Measurements from ENCODE around the gene DDX52. TPM values are rescaled to one million over a fixed set of nuclear protein-coding genes. Genes with fewer than 3 reads are reported as not detected.

The DDX52 gene
- total and polyA plus RNA-seq, 9 of the 15 experiments (the other 6 are each of a cell fraction or from before 2014, with no cell fraction given) = 19.1 to 50.5 (median 34.8) TPM

DNA sequence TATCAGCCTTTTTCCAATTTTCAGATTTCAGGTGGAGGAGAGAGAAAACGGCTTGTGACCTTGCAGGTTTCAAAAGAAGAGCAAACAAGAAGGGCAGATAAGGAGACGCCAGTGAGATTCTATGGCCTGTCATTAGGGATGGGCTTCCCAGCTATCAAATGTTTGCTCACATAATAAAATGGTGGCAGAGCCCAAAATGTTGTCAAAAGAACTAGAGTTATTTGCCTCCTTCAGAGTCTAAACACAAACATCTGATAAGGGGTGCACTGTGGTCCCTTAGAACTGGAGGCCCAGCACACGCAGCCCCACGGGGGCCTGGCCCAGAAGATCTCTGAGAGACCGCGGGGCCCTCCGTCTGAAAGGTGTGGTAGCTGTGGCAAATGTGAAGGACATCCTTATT lies 46.1 kb upstream of the DDX52 start:
- Histone ChIP-seq H4K20me1 (replicated peaks; ENCODE audit: control insufficient read depth, insufficient read depth, low read length) (no peaks in the 10 kb centered on the region), H3K4me1 (replicated peaks in 1 of 2; ENCODE audit: control insufficient read depth in 2 of 2, insufficient read depth in 2 of 2, low read length in 2 of 2) (no peaks in the 10 kb centered on the region), H3K9me1 (ENCODE audit: control insufficient read depth, insufficient read depth, low read length) (no peaks in the 10 kb centered on the region), H3K9me3 (replicated peaks; ENCODE audit: control insufficient read depth, insufficient read depth, low read depth, low read length) (no peaks in the 10 kb centered on the region), H3K79me2 (ENCODE audit: control insufficient read depth, insufficient read depth, low read length) (no peaks in the 10 kb centered on the region), H2AFZ (ENCODE audit: low read depth, low read length) (no peak overlapping the region), H3K4me2 (ENCODE audit: insufficient read depth, low read length) (no peak overlapping the region), H3K36me3 (ENCODE audit: control insufficient read depth, insufficient read depth, low read length) (no peaks in the 10 kb centered on the region), H3K9ac (ENCODE audit: insufficient read depth in 1 of 2, low read depth in 2 of 2, low read length in 2 of 2) (no peak overlapping the region), H3K4me3 (no peak overlapping the region), H3K27ac (ENCODE audit: extremely low read depth, low read depth, low read length) (no peak overlapping the region), H3K27me3 (ENCODE audit: control insufficient read depth in 2 of 2, insufficient read depth in 2 of 2, low read length in 2 of 2) (peaks cover 39 to 60% of the 10 kb centered on the region in 2 experiments)
- intact Hi-C loops (cut with micrococcal nuclease) (no loop called here), in situ Hi-C loops (cut with MboI) (no loop called here)
- DNase-seq (ENCODE audit: extremely low read depth in 1 of 4, low spot score in 3 of 4) (no peak), FAIRE-seq (no peak), ATAC-seq (no peak)
- ChIA-PET POLR2A (interaction anchor here (0.7 kb wide), 1 partner anchor 348 kb away, joined by 3 read pairs; no protein-coding TSS in a partner anchor), CTCF (ENCODE audit: low intra/inter-chr PET ratio) (no interaction called here)
- TF ChIP-seq CBX3 (IDR thresholded peaks at IDR 0.05; ENCODE audit: borderline replicate concordance in 1 of 2, low read length in 2 of 2) = no peak
- no TSS peak for BruUV-seq (replicated peaks)
- WGBS (ENCODE audit: insufficient coverage, low coverage, missing lambda C conversion rate) = 0% methylated on average over 7 of the region's 7 CpGs

DNA sequence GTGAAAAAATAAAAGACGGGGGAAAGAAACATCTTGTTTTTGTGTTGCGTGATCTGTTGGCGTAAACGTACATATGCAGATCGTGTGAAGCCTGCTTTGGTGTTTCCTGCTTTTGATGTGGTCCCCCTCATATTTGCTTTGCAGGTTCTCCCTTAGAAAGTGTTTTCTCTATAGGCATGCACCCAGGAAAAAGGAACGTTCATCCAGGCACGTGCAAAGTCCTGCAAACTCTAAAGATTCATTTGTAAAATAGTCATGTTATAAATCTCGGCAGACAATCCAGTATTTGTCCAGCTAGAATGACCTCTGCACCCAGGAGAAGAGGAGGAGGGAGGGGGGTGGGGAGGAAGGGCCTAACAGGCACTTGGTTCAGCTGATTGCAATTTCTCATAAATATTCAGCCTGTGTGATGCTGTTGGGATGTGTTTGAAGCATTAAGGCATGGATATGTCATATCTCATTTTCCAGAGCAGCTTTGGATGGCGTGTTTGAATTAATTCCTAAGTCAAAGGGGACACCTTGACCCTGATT lies 40.3 kb upstream of the DDX52 start:
- TF ChIP-seq, protein P1, sequence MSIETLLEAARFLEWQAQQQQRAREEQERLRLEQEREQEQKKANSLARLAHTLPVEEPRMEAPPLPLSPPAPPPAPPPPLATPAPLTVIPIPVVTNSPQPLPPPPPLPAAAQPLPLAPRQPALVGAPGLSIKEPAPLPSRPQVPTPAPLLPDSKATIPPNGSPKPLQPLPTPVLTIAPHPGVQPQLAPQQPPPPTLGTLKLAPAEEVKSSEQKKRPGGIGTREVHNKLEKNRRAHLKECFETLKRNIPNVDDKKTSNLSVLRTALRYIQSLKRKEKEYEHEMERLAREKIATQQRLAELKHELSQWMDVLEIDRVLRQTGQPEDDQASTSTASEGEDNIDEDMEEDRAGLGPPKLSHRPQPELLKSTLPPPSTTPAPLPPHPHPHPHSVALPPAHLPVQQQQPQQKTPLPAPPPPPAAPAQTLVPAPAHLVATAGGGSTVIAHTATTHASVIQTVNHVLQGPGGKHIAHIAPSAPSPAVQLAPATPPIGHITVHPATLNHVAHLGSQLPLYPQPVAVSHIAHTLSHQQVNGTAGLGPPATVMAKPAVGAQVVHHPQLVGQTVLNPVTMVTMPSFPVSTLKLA (conservative IDR thresholded peaks at IDR 0.05) = no peak
- TF ChIP-seq RBFOX2 (IDR thresholded peaks at IDR 0.05; ENCODE audit: low read depth, low read length) = no peak
- TF ChIP-seq, protein P2, sequence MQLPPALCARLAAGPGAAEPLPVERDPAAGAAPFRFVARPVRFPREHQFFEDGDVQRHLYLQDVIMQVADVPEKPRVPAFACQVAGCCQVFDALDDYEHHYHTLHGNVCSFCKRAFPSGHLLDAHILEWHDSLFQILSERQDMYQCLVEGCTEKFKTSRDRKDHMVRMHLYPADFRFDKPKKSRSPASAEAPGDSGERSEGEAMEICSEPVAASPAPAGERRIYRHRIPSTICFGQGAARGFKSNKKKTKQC (CRISPR knock-in tag; IDR thresholded peaks at IDR 0.05) = no peak

More for the DNA sequence above, 40.3 kb upstream of the DDX52 start:
- in situ Hi-C loops (cut with MboI) (no loop called here), intact Hi-C loops (cut with micrococcal nuclease) (no loop called here)
- Histone ChIP-seq H3K4me1 (replicated peaks in 1 of 2; ENCODE audit: control insufficient read depth in 2 of 2, insufficient read depth in 2 of 2, low read length in 2 of 2) (no peaks in the 10 kb centered on the region), H3K9ac (ENCODE audit: insufficient read depth in 1 of 2, low read depth in 2 of 2, low read length in 2 of 2) (no peak overlapping the region), H4K20me1 (replicated peaks; ENCODE audit: control insufficient read depth, insufficient read depth, low read length) (no peaks in the 10 kb centered on the region), H3K36me3 (ENCODE audit: control insufficient read depth, insufficient read depth, low read length) (no peaks in the 10 kb centered on the region), H3K4me2 (ENCODE audit: insufficient read depth, low read length) (no peak overlapping the region), H3K27me3 (ENCODE audit: control insufficient read depth in 2 of 2, insufficient read depth in 2 of 2, low read length in 2 of 2) (peaks cover 25% of the 10 kb centered on the region in 2 experiments; a peak in 4 of 5 replicates), H3K9me1 (ENCODE audit: control insufficient read depth, insufficient read depth, low read length) (no peaks in the 10 kb centered on the region), H3K79me2 (ENCODE audit: control insufficient read depth, insufficient read depth, low read length) (no peaks in the 10 kb centered on the region), H3K4me3 (no peak overlapping the region), H2AFZ (ENCODE audit: low read depth, low read length) (no peak overlapping the region), H3K27ac (ENCODE audit: extremely low read depth, low read depth, low read length) (no peak overlapping the region), H3K9me3 (replicated peaks; ENCODE audit: control insufficient read depth, insufficient read depth, low read depth, low read length) (no peaks in the 10 kb centered on the region)
- BruUV-seq (replicated peaks) = no TSS peak
- CTCF ChIA-PET (ENCODE audit: low intra/inter-chr PET ratio) = no interaction called here
- whole genome bisulfite sequencing (ENCODE audit: insufficient coverage, low coverage, missing lambda C conversion rate) = 6% methylated on average over 9 of the region's 9 CpGs
- DNase-seq (ENCODE audit: extremely low read depth in 1 of 4, low spot score in 3 of 4) = no peak
- ATAC-seq = no peak
- POLR2A ChIA-PET = no interaction called here
- FAIRE-seq = no peak

Measured in K562 (cell line).